Ureter (tissue), 1 donor: Measurements from ENCODE around the gene HDAC9. TPM values are rescaled to one million over a fixed set of nuclear protein-coding genes. Genes with fewer than 3 reads are reported as not detected.

Experiments used
- DNase-seq: peaks from one replicate; pipeline ENCODE4 v3.0.0-alpha.2; 2020; ENCODE audit warnings: low spot score
- total RNA-seq: library from RNA; stranded (reverse); gene quantifications from one replicate; pipeline ENCODE4 v1.2.4, GENCODE V29; 2023
- donor health status: DM: yes; HTN: yes; CAD: no.

HDAC9 gene
- total RNA-seq, 1 donor from 2014 or later: 20.0 TPM

GRCh38 chr7:18494821-18495408 lies 634 bp upstream of the HDAC9 start:
- no peak for DNase-seq

GRCh38 chr7:18496341-18496700 lies 772 bp downstream of the HDAC9 start:
- no peak for DNase-seq

GRCh38 chr7:18497082-18497481 lies 1.5 kb downstream of the HDAC9 start:
- DNase-seq: no peak

- no peak for DNase-seq
These were observed 2.3 kb downstream of the HDAC9 start for GRCh38 chr7:18497800-18498199.

GRCh38 chr7:18498341-18498740 lies 2.8 kb downstream of the HDAC9 start:
- no peak for DNase-seq

GRCh38 chr7:18499407-18500177 lies 4.0 kb downstream of the HDAC9 start:
- no peak for DNase-seq

GRCh38 chr7:18503126-18503866 lies 7.7 kb downstream of the HDAC9 start:
- no peak for DNase-seq

GRCh38 chr7:18504965-18505364 lies 9.4 kb downstream of the HDAC9 start:
- no peak for DNase-seq

GRCh38 chr7:18505870-18506460 lies 10.4 kb downstream of the HDAC9 start:
- no peak for DNase-seq

- no peak for DNase-seq
These were observed 13.2 kb downstream of the HDAC9 start for GRCh38 chr7:18508443-18509427.

GRCh38 chr7:18509481-18509880 lies 13.9 kb downstream of the HDAC9 start:
- DNase-seq: no peak

- no peak for DNase-seq
These were observed 16.0 kb downstream of the HDAC9 start for GRCh38 chr7:18511351-18512140.

GRCh38 chr7:18513343-18513742 lies 17.8 kb downstream of the HDAC9 start:
- DNase-seq: no peak

- no peak for DNase-seq
These were observed 19.5 kb downstream of the HDAC9 start for GRCh38 chr7:18515067-18515466.

GRCh38 chr7:18517646-18518045 lies 22.1 kb downstream of the HDAC9 start:
- no peak for DNase-seq

- no peak for DNase-seq
These were observed 23.0 kb downstream of the HDAC9 start for GRCh38 chr7:18518555-18518954.

- no peak for DNase-seq
These were observed 25.1 kb downstream of the HDAC9 start for GRCh38 chr7:18520450-18521235.

GRCh38 chr7:18521236-18521589 lies 25.7 kb downstream of the HDAC9 start:
- no peak for DNase-seq

GRCh38 chr7:18521945-18522566 lies 26.5 kb downstream of the HDAC9 start:
- no peak for DNase-seq
